HG03175 (cell line): ENCODE measurements around the gene PHOX2A.

Experiments used
- ATAC-seq: cut with Tn5 transposase; IDR thresholded peaks from one replicate; pipeline ENCODE4 v1.9.1; 2021; ENCODE audit warnings: mild to moderate bottlenecking, moderate library complexity; ENCODE audit not compliant: unreplicated experiment

The PHOX2A gene

GRCh38 chr11:72235351-72236057, 8.5 kb downstream of the PHOX2A start:
- no peak for ATAC-seq

DNA sequence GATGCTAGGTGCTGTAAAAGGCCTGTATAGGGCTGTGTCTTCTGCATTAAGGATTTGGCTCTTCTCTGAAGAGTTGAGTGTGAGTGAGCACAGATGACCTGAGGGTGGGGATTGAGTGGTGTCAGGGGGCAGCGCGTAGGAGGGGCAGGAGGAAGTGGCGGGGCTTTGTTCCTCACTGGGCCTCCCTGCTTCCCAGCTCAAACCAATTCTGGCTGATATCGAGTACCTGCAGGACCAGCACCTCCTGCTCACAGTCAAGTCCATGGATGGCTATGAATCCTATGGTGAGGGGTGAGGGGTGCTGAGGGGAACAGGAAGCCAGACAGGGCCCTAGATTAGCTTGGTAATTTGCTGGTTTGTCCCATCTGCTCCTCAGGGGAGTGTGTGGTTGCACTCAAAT, 9.1 kb downstream of the PHOX2A start:
- ATAC-seq: no peak

- no peak for ATAC-seq
Measured at GRCh38 chr11:72234514-72234830, 9.5 kb downstream of the PHOX2A start.

GRCh38 chr11:72233773-72234513, 10.0 kb downstream of the PHOX2A start:
- no peak for ATAC-seq

DNA sequence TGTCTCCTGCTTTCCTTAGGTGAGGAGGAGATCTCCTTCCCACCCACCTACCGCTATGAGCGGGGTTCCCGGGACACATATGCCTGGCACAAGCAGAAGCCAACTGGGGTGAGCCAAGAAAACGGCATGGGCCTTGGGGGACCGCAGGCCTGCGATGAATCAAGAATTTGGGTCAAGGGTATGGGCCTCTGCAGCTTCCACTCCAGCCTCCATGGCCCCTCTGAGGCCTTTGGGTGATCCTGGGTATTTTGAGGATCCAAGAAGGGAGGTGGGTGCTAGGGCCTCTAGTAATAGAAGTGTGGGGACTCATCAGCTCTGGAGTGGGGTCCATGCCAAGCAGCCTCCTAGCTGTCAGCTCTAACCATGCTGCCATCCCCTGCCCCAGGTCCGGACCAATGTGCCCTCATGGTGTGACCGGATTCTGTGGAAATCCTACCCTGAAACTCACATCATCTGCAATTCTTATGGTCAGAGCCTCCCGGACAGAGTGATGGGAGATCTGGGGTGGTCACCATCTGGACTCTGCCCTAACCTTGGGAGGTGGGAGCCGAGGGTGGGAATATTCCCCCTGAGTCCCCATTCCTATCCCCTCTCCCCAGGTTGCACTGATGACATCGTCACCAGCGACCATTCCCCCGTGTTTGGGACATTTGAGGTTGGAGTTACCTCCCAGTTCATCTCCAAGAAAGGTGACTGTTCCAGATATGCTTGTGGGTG, 10.8 kb downstream of the PHOX2A start:
- no peak for ATAC-seq

- no peak for ATAC-seq
Measured at GRCh38 chr11:72232260-72233055, 11.5 kb downstream of the PHOX2A start.

DNA sequence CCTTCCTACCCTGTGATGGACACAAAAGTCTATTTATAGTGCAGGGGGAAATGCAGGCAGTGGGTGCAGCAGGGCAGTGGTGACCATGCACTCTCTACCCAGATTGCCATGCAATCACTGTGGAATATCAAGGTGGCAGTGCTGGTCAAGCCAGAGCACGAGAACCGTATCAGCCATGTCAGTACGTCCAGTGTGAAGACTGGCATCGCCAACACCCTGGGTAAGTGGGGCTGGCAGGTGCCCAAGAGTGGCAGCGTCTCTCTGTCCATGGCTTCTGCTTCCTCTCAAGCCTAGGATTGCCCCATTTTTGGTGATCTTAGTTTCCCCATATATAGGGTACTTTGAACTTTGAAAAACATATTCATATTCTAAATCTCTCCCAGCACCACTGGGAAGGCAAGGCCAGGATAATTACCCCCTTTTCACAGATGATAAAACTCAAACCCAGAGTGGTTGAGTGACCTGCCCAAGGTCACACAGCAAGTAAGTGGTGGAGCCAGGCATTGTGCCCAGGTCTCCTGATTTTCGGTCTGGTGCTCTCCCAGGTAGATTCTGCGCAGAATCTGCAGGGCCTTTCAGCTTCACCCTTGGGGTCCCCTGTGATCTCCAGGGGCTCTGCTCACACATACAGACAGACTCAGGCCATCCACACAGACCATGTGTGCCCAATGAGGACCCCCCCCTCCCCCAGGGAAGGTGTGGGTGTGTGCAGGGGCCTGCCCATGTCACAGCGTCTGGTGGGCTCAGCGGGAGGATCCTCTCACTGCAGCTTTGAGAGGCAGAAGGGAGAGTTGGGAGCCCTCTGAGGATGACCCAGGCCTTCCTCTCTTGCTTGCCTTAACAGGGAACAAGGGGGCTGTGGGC, 12.3 kb downstream of the PHOX2A start:
- ATAC-seq: no peak

GRCh38 chr11:72230764-72231365, 13.1 kb downstream of the PHOX2A start:
- no peak for ATAC-seq

DNA sequence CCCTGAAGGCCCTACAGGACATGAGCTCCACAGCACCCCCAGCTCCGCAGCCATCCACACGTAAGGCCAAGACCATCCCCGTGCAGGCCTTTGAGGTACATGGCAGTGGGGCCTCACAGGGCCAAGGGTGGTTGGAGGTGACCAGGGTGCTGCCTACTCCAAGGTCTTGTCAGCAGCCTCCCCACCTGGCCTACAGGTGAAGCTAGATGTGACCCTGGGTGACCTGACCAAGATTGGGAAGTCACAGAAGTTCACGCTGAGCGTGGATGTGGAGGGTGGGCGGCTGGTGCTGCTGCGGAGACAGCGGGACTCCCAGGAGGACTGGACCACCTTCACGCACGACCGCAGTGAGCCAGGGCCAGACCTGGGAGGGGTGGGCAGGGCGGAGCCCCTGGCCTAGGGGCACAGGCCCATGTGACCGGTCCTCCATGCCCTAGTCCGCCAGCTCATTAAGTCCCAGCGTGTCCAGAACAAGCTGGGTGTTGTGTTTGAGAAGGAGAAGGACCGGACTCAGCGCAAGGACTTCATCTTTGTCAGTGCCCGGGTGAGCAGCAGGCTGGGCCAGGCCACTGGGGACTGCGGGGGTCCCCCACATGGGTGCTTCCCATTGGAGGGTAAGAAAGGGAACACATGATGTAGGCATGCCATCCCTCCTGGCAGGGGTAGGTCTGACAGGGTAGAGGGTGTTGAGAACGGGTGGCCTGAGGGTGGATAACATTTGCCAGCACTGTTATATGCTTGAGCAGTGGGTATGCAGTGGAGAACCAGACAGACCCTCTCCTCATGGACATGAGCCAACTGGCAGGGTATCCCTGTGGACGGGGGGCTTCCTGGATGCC, 13.8 kb downstream of the PHOX2A start:
- no peak for ATAC-seq

- no peak for ATAC-seq
Measured at GRCh38 chr11:72229336-72229924, 14.5 kb downstream of the PHOX2A start.

DNA sequence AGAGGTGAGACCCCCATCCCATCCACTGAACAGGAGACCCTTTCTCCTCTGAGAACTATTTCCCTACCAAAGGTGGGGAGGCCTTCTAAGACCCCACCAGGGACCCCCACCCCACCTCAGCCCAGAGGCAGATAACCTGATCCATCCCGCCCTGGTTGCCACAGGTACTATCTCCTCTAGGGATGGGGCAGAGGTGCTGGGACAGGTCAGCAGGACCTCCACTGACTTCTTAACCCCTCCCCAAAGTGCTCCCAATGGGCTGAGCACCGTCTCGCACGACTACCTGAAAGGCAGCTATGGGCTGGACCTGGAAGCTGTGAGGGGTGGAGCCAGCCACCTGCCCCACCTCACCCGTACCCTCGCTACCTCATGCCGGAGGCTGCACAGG, 15.1 kb downstream of the PHOX2A start:
- ATAC-seq: no peak

GRCh38 chr11:72228229-72228843, 15.6 kb downstream of the PHOX2A start:
- no peak for ATAC-seq

- ATAC-seq: no peak
Measured at GRCh38 chr11:72227316-72228228, 16.4 kb downstream of the PHOX2A start.

- no peak for ATAC-seq
Measured at GRCh38 chr11:72226701-72227100, 17.3 kb downstream of the PHOX2A start.

GRCh38 chr11:72225411-72225951, 18.5 kb downstream of the PHOX2A start:
- ATAC-seq: no peak

DNA sequence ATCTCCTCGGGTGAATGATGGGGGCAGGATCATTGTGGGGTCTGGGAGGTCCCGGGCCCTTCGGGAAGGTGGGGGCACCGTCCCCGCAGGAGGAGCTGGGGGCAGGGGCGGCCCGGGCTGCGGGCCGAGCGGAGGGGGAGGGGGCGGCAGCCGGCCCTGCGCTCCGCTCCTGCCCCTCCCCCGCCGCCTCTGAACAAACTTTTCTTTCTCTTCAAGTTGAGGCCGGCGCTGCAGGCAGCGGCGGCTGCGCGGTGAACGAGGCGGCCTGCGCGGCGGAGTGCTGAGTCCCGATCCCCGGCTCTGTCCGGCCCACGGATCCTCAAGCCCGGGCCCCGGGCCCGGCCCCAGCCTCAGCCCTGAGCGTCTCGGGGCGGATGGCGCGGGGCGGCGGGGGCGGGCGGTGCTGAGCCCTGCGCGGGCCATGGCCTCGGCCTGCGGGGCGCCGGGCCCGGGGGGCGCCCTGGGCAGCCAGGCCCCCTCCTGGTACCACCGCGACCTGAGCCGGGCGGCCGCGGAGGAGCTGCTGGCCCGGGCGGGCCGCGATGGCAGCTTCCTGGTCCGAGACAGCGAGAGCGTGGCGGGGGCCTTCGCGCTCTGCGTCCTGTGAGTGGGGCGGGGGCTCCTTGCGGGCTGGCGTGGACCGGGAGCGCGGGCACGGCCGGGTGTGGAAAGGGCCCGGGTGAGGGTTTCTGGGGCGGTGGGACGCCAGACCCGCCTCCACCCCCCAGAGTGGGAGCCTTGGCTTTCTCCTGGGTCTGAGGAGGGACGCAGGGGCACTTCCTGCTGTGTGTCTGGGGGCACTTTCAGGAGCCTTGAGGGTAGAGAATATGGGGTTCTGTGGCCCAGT, 19.2 kb downstream of the PHOX2A start, which contains the start of gene INPPL1:
Gene INPPL1, plus strand, starts transcription at position 204 of the 847 bp plus-strand sequence. Its CDS starts 218 bp downstream, at position 422.
- ATAC-seq: no peak
